ENCODE measurements around the gene EBLN1.

Gene EBLN1

GRCh38 chr10:22185586-22185985 is 32.2 kb downstream of the EBLN1 start:
- H3K9me3 ChIP-seq (ENCODE audit: control insufficient read depth in 5 of 5, low read length in 5 of 5), result peaks cover 0 to 7% (median 4%) of the 10 kb centered on the region in 5 donors
- no peaks in the 10 kb centered on the region for H3K27me3 ChIP-seq (ENCODE audit: control insufficient read depth in 5 of 5, insufficient read depth in 4 of 5, low read length in 5 of 5)
- H3K4me3 ChIP-seq (ENCODE audit: low read depth in 1 of 5, low read length in 5 of 5), result no peak overlapping the region
- no peak overlapping the region for H3K27ac ChIP-seq (ENCODE audit: low read depth, low read length)
- no peaks in the 10 kb centered on the region for H3K36me3 ChIP-seq (ENCODE audit: control insufficient read depth in 5 of 5, insufficient read depth in 5 of 5, low read length in 5 of 5)
- no peaks in the 10 kb centered on the region for H3K4me1 ChIP-seq (ENCODE audit: control insufficient read depth in 5 of 5, insufficient read depth in 5 of 5, low read length in 5 of 5)
- H3K9ac ChIP-seq (ENCODE audit: low read length in 5 of 5), result no peak overlapping the region

GRCh38 chr10:22183771-22184461 is 33.9 kb downstream of the EBLN1 start:
- H3K4me1 ChIP-seq (ENCODE audit: control insufficient read depth in 5 of 5, insufficient read depth in 5 of 5, low read length in 5 of 5), result no peaks in the 10 kb centered on the region
- no peak overlapping the region for H3K4me3 ChIP-seq (ENCODE audit: low read depth in 1 of 5, low read length in 5 of 5)
- H3K36me3 ChIP-seq (ENCODE audit: control insufficient read depth in 5 of 5, insufficient read depth in 5 of 5, low read length in 5 of 5), result no peaks in the 10 kb centered on the region
- no peaks in the 10 kb centered on the region for H3K27me3 ChIP-seq (ENCODE audit: control insufficient read depth in 5 of 5, insufficient read depth in 4 of 5, low read length in 5 of 5)
- peaks cover 0 to 12% (median 4%) of the 10 kb centered on the region in 5 donors for H3K9me3 ChIP-seq (ENCODE audit: control insufficient read depth in 5 of 5, low read length in 5 of 5)
- no peak overlapping the region for H3K27ac ChIP-seq (ENCODE audit: low read depth, low read length)
- no peak overlapping the region for H3K9ac ChIP-seq (ENCODE audit: low read length in 5 of 5)

- no peaks in the 10 kb centered on the region for H3K36me3 ChIP-seq (ENCODE audit: control insufficient read depth in 5 of 5, insufficient read depth in 5 of 5, low read length in 5 of 5)
- H3K4me1 ChIP-seq (ENCODE audit: control insufficient read depth in 5 of 5, insufficient read depth in 5 of 5, low read length in 5 of 5), result no peaks in the 10 kb centered on the region
- H3K9ac ChIP-seq (ENCODE audit: low read length in 5 of 5), result no peak overlapping the region
- H3K27me3 ChIP-seq (ENCODE audit: control insufficient read depth in 5 of 5, insufficient read depth in 4 of 5, low read length in 5 of 5), result no peaks in the 10 kb centered on the region
- H3K27ac ChIP-seq (ENCODE audit: low read depth, low read length), result no peak overlapping the region
- peaks cover 0 to 12% (median 4%) of the 10 kb centered on the region in 5 donors for H3K9me3 ChIP-seq (ENCODE audit: control insufficient read depth in 5 of 5, low read length in 5 of 5)
- H3K4me3 ChIP-seq (ENCODE audit: low read depth in 1 of 5, low read length in 5 of 5), result no peak overlapping the region
Measured at GRCh38 chr10:22180724-22181123, 37.1 kb downstream of the EBLN1 start.

- Histone ChIP-seq H3K9me3 (ENCODE audit: control insufficient read depth in 5 of 5, low read length in 5 of 5) (peaks cover 0 to 6% (median 3%) of the 10 kb centered on the region in 5 donors), H3K4me1 (ENCODE audit: control insufficient read depth in 5 of 5, insufficient read depth in 5 of 5, low read length in 5 of 5) (no peaks in the 10 kb centered on the region), H3K27ac (ENCODE audit: low read depth, low read length) (no peak overlapping the region), H3K27me3 (ENCODE audit: control insufficient read depth in 5 of 5, insufficient read depth in 4 of 5, low read length in 5 of 5) (no peaks in the 10 kb centered on the region), H3K36me3 (ENCODE audit: control insufficient read depth in 5 of 5, insufficient read depth in 5 of 5, low read length in 5 of 5) (no peaks in the 10 kb centered on the region), H3K9ac (ENCODE audit: low read length in 5 of 5) (no peak overlapping the region), H3K4me3 (ENCODE audit: low read depth in 1 of 5, low read length in 5 of 5) (no peak overlapping the region)
Measured at GRCh38 chr10:22174442-22174841, 43.4 kb downstream of the EBLN1 start.

GRCh38 chr10:22171131-22171530 is 46.7 kb downstream of the EBLN1 start:
- H3K4me3 ChIP-seq (ENCODE audit: low read depth in 1 of 5, low read length in 5 of 5), result no peak overlapping the region
- H3K36me3 ChIP-seq (ENCODE audit: control insufficient read depth in 5 of 5, insufficient read depth in 5 of 5, low read length in 5 of 5), result no peaks in the 10 kb centered on the region
- H3K4me1 ChIP-seq (ENCODE audit: control insufficient read depth in 5 of 5, insufficient read depth in 5 of 5, low read length in 5 of 5), result no peaks in the 10 kb centered on the region
- no peak overlapping the region for H3K9ac ChIP-seq (ENCODE audit: low read length in 5 of 5)
- peaks cover 0 to 6% (median 3%) of the 10 kb centered on the region in 5 donors for H3K9me3 ChIP-seq (ENCODE audit: control insufficient read depth in 5 of 5, low read length in 5 of 5)
- H3K27me3 ChIP-seq (ENCODE audit: control insufficient read depth in 5 of 5, insufficient read depth in 4 of 5, low read length in 5 of 5), result no peaks in the 10 kb centered on the region
- H3K27ac ChIP-seq (ENCODE audit: low read depth, low read length), result no peak overlapping the region

- no peaks in the 10 kb centered on the region for H3K27me3 ChIP-seq (ENCODE audit: control insufficient read depth in 5 of 5, insufficient read depth in 4 of 5, low read length in 5 of 5)
Measured at GRCh38 chr10:22170582-22170981, 47.2 kb downstream of the EBLN1 start.

GRCh38 chr10:22159979-22160378 is 57.8 kb downstream of the EBLN1 start:
- H3K9me3 ChIP-seq (ENCODE audit: control insufficient read depth in 5 of 5, low read length in 5 of 5), result no peaks in the 10 kb centered on the region
- no peaks in the 10 kb centered on the region for H3K27me3 ChIP-seq (ENCODE audit: control insufficient read depth in 5 of 5, insufficient read depth in 4 of 5, low read length in 5 of 5)
- no peaks in the 10 kb centered on the region for H3K36me3 ChIP-seq (ENCODE audit: control insufficient read depth in 5 of 5, insufficient read depth in 5 of 5, low read length in 5 of 5)
- H3K9ac ChIP-seq (ENCODE audit: low read length in 5 of 5), result no peak overlapping the region
- no peak overlapping the region for H3K4me3 ChIP-seq (ENCODE audit: low read depth in 1 of 5, low read length in 5 of 5)
- H3K27ac ChIP-seq (ENCODE audit: low read depth, low read length), result no peak overlapping the region
- no peaks in the 10 kb centered on the region for H3K4me1 ChIP-seq (ENCODE audit: control insufficient read depth in 5 of 5, insufficient read depth in 5 of 5, low read length in 5 of 5)

More at GRCh38 chr10:22170582-22170981, 47.2 kb downstream of the EBLN1 start:
- no peak overlapping the region for H3K27ac ChIP-seq (ENCODE audit: low read depth, low read length)
- H3K4me1 ChIP-seq (ENCODE audit: control insufficient read depth in 5 of 5, insufficient read depth in 5 of 5, low read length in 5 of 5), result no peaks in the 10 kb centered on the region
- H3K9ac ChIP-seq (ENCODE audit: low read length in 5 of 5), result no peak overlapping the region
- no peaks in the 10 kb centered on the region for H3K36me3 ChIP-seq (ENCODE audit: control insufficient read depth in 5 of 5, insufficient read depth in 5 of 5, low read length in 5 of 5)
- peaks cover 0 to 6% (median 3%) of the 10 kb centered on the region in 5 donors for H3K9me3 ChIP-seq (ENCODE audit: control insufficient read depth in 5 of 5, low read length in 5 of 5)
- no peak overlapping the region for H3K4me3 ChIP-seq (ENCODE audit: low read depth in 1 of 5, low read length in 5 of 5)

GRCh38 chr10:22159180-22159579 is 58.6 kb downstream of the EBLN1 start:
- H3K4me3 ChIP-seq (ENCODE audit: low read depth in 1 of 5, low read length in 5 of 5), result no peak overlapping the region
- H3K36me3 ChIP-seq (ENCODE audit: control insufficient read depth in 5 of 5, insufficient read depth in 5 of 5, low read length in 5 of 5), result no peaks in the 10 kb centered on the region
- H3K9me3 ChIP-seq (ENCODE audit: control insufficient read depth in 5 of 5, low read length in 5 of 5), result no peaks in the 10 kb centered on the region
- no peak overlapping the region for H3K9ac ChIP-seq (ENCODE audit: low read length in 5 of 5)
- H3K27ac ChIP-seq (ENCODE audit: low read depth, low read length), result no peak overlapping the region
- H3K27me3 ChIP-seq (ENCODE audit: control insufficient read depth in 5 of 5, insufficient read depth in 4 of 5, low read length in 5 of 5), result no peaks in the 10 kb centered on the region
- no peaks in the 10 kb centered on the region for H3K4me1 ChIP-seq (ENCODE audit: control insufficient read depth in 5 of 5, insufficient read depth in 5 of 5, low read length in 5 of 5)
